A549 (cell line): ENCODE measurements around the gene S100A7.

Experiments used
- POLR2A ChIP-seq: IDR thresholded peaks from 2 replicates; pipeline ENCODE4 v1.6.1; 2012; ENCODE audit warnings: mild to moderate bottlenecking, low read length
- ZFP36 ChIP-seq: fragments of 450-650 bp; IDR thresholded peaks from 2 replicates; pipeline ENCODE4 v1.6.1; 2014; ENCODE audit warnings: borderline replicate concordance; ENCODE audit not compliant: partially characterized antibody
- TF ChIP-seq, protein P1 (sequence below): fragments of >200 bp; sonication (Bioruptor Twin); formaldehyde crosslinking; IDR thresholded peaks from 3 replicates; pipeline ENCODE4 v1.5.1; 2016
- TF ChIP-seq, protein P2 (sequence below): fragments of 250-450 bp; sonication (Bioruptor Pico); IDR thresholded peaks from 2 replicates; pipeline ENCODE4 v1.5.0; 2021; ENCODE audit warnings: mild to moderate bottlenecking, moderate library complexity, borderline replicate concordance

DNA sequence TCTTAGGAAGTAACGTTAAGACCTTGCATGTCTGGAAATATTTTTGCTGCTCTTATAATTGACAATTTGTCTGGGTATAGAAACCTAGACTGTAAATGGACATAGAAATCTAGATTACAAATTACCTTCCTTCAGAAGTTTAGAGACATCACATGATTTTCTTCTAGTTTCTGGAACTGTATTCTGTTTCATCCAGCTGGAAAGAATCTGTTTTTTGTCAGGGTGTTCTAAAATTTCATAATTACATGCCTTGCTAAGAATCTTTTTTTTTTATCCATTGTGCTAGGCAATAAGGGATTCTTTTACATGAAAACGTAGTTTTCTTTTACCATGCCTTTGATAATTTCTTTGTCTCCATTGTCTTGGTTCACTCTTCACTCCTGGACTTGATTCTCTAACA lies 20.7 kb upstream of the S100A7 start:
- TF ChIP-seq, protein P1, sequence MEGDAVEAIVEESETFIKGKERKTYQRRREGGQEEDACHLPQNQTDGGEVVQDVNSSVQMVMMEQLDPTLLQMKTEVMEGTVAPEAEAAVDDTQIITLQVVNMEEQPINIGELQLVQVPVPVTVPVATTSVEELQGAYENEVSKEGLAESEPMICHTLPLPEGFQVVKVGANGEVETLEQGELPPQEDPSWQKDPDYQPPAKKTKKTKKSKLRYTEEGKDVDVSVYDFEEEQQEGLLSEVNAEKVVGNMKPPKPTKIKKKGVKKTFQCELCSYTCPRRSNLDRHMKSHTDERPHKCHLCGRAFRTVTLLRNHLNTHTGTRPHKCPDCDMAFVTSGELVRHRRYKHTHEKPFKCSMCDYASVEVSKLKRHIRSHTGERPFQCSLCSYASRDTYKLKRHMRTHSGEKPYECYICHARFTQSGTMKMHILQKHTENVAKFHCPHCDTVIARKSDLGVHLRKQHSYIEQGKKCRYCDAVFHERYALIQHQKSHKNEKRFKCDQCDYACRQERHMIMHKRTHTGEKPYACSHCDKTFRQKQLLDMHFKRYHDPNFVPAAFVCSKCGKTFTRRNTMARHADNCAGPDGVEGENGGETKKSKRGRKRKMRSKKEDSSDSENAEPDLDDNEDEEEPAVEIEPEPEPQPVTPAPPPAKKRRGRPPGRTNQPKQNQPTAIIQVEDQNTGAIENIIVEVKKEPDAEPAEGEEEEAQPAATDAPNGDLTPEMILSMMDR, result no peak
- TF ChIP-seq ZFP36, result no peak
- TF ChIP-seq POLR2A, result no peak
- TF ChIP-seq, protein P2, sequence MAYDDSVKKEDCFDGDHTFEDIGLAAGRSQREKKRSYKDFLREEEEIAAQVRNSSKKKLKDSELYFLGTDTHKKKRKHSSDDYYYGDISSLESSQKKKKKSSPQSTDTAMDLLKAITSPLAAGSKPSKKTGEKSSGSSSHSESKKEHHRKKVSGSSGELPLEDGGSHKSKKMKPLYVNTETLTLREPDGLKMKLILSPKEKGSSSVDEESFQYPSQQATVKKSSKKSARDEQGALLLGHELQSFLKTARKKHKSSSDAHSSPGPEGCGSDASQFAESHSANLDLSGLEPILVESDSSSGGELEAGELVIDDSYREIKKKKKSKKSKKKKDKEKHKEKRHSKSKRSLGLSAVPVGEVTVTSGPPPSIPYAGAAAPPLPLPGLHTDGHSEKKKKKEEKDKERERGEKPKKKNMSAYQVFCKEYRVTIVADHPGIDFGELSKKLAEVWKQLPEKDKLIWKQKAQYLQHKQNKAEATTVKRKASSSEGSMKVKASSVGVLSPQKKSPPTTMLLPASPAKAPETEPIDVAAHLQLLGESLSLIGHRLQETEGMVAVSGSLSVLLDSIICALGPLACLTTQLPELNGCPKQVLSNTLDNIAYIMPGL (CRISPR knock-in tag), result no peak
